Measurements from ENCODE around the gene DGKB. TPM values are rescaled to one million over a fixed set of nuclear protein-coding genes. Genes with fewer than 3 reads are reported as not detected.

Gene DGKB
- total RNA-seq, 4 donors from 2014 or later: 0.78 to 2.5 (median 1.5) TPM

GRCh38 chr7:14191686-14192098, 710.9 kb downstream of the DGKB start:
- no peak for DNase-seq (ENCODE audit: low spot score in 2 of 2)
- no peaks in the 10 kb centered on the region for H3K36me3 ChIP-seq
- H3K4me3 ChIP-seq: no peak overlapping the region
- H3K27me3 ChIP-seq: no peaks in the 10 kb centered on the region
- TF ChIP-seq EP300 (IDR thresholded peaks at IDR 0.05) (no peak), POLR2A (IDR thresholded peaks at IDR 0.05) (no peak), CTCF (IDR thresholded peaks at IDR 0.05) (no peak)
- no peak overlapping the region for H3K27ac ChIP-seq
- peaks cover 0 to 23% (median 12%) of the 10 kb centered on the region in 4 donors for H3K4me1 ChIP-seq
- no peaks in the 10 kb centered on the region for H3K9me3 ChIP-seq
- WGBS, 2 donors: 87 to 94% methylated on average over 4 of the region's 4 CpGs

- no peak for TF ChIP-seq POLR2A (IDR thresholded peaks at IDR 0.05)
- TF ChIP-seq CTCF (IDR thresholded peaks at IDR 0.05): no peak
- no peak for TF ChIP-seq EP300 (IDR thresholded peaks at IDR 0.05)
- H3K27ac ChIP-seq: no peak overlapping the region
- 94 to 97% methylated on average over 10 of the region's 10 CpGs for WGBS, 2 donors
Measured at GRCh38 chr7:14184292-14184864, 718.2 kb downstream of the DGKB start.

GRCh38 chr7:14179781-14180180, 722.8 kb downstream of the DGKB start:
- TF ChIP-seq CTCF (IDR thresholded peaks at IDR 0.05) (no peak), EP300 (IDR thresholded peaks at IDR 0.05) (no peak), POLR2A (IDR thresholded peaks at IDR 0.05) (no peak)
- no peaks in the 10 kb centered on the region for H3K36me3 ChIP-seq
- 89 to 90% methylated on average over 6 of the region's 6 CpGs for WGBS, 2 donors

More at GRCh38 chr7:14184292-14184864, 718.2 kb downstream of the DGKB start:
- H3K36me3 ChIP-seq: no peaks in the 10 kb centered on the region
- no peak overlapping the region for H3K4me3 ChIP-seq
- no peaks in the 10 kb centered on the region for H3K9me3 ChIP-seq
- no peaks in the 10 kb centered on the region for H3K4me1 ChIP-seq
- H3K27me3 ChIP-seq: no peaks in the 10 kb centered on the region
- DNase-seq (ENCODE audit: low spot score in 2 of 2): no peak

GRCh38 chr7:14177876-14178275, 724.7 kb downstream of the DGKB start:
- no peak for DNase-seq (ENCODE audit: low spot score in 2 of 2)
- TF ChIP-seq POLR2A (IDR thresholded peaks at IDR 0.05) (no peak), EP300 (IDR thresholded peaks at IDR 0.05) (no peak), CTCF (IDR thresholded peaks at IDR 0.05) (no peak)
- Histone ChIP-seq H3K4me1 (no peaks in the 10 kb centered on the region), H3K36me3 (no peaks in the 10 kb centered on the region), H3K4me3 (no peak overlapping the region), H3K27me3 (no peaks in the 10 kb centered on the region), H3K27ac (no peak overlapping the region), H3K9me3 (no peaks in the 10 kb centered on the region)
- 90 to 97% methylated on average over 5 of the region's 5 CpGs for WGBS, 2 donors

More at GRCh38 chr7:14179781-14180180, 722.8 kb downstream of the DGKB start:
- no peaks in the 10 kb centered on the region for H3K9me3 ChIP-seq
- no peak for DNase-seq (ENCODE audit: low spot score in 2 of 2)
- no peaks in the 10 kb centered on the region for H3K27me3 ChIP-seq
- no peak overlapping the region for H3K4me3 ChIP-seq
- no peak overlapping the region for H3K27ac ChIP-seq
- H3K4me1 ChIP-seq: no peaks in the 10 kb centered on the region

- Histone ChIP-seq H3K9me3 (peaks cover 0 to 17% (median 2%) of the 10 kb centered on the region in 4 donors), H3K4me1 (peaks cover 0 to 4% (median 0%) of the 10 kb centered on the region in 4 donors), H3K27me3 (no peaks in the 10 kb centered on the region), H3K4me3 (no peak overlapping the region), H3K36me3 (no peaks in the 10 kb centered on the region), H3K27ac (no peak overlapping the region)
- WGBS, 2 donors: 75 to 79% methylated on average over 2 of the region's 2 CpGs
- no peak for TF ChIP-seq POLR2A (IDR thresholded peaks at IDR 0.05)
- TF ChIP-seq EP300 (IDR thresholded peaks at IDR 0.05): no peak
- TF ChIP-seq CTCF (IDR thresholded peaks at IDR 0.05): no peak
- no peak for DNase-seq (ENCODE audit: low spot score in 2 of 2)
Measured at GRCh38 chr7:14170872-14171271, 731.7 kb downstream of the DGKB start.
